Putamen (tissue), 1 donor: ENCODE results near the gene XRRA1.
A peak's percentile ranks its signal among the peaks of the same experiment; 100 is the strongest.

Experiments used
- DNase-seq: peaks from one replicate; pipeline ENCODE4 v3.0.0-alpha.2; 2016; ENCODE audit warnings: low spot score

XRRA1 gene

GRCh38 chr11:74950374-74950969 is 1.6 kb upstream of the XRRA1 start:
- DNase-seq: no peak

- no peak for DNase-seq
Observed at GRCh38 chr11:74949753-74950137, 854 bp upstream of the XRRA1 start.

DNA sequence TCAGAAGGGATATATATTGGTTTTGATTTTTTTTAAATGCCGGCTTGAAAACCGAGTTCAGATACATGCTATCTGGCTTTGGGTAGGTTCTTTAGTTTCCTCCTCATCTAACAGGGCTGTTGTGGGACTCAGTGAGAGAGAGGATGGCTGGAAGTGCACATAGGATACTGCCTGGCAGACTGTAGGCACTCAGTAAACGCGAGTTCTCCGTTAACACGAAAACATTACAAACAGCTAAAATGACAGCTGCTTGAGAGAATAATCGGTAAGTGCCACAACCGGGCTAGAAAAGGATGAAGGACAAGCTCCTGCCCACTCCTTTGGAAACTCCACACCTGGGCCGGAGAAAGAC is 369 bp downstream of the XRRA1 start:
- DNase-seq: no peak

- no peak for DNase-seq
Observed at GRCh38 chr11:74942073-74942759, 6.7 kb downstream of the XRRA1 start.

GRCh38 chr11:74941492-74941891 is 7.4 kb downstream of the XRRA1 start:
- no peak for DNase-seq

DNA sequence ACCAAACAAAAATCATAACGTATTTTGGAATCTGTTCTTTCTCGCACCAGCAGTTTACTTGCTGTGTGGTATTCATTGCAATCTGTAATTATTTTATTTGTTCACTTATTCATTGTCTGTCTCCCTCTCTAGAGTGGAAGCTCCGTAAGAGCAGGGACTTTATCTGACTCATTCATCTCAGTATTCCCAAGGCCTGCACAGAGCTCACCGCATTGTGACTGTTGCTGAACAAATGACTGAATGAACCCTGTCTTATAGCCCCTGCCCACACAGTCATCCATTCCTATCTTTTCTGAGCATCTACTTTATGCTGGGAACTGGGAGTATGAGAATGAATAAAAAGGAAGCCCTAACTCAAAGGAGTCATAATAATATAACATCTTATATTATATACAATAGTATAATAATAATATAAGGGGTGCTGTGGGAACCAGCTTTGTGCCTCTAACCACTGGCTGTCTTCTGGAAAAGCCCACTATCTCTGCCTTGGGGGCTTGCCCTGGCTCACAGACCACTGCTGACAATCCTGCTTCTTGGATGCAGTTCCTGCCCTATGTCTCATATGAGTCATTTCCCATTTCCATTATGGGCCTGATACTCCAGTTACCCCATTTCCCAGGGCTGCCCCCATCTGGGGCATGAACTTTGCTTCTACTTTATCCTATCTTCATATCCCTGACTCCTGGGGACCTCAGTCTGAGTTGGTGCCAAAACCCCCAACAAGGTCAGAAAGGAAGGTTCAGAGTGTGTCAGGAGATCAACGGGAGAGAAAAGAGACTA is 11.0 kb downstream of the XRRA1 start:
- DNase-seq: no peak

DNA sequence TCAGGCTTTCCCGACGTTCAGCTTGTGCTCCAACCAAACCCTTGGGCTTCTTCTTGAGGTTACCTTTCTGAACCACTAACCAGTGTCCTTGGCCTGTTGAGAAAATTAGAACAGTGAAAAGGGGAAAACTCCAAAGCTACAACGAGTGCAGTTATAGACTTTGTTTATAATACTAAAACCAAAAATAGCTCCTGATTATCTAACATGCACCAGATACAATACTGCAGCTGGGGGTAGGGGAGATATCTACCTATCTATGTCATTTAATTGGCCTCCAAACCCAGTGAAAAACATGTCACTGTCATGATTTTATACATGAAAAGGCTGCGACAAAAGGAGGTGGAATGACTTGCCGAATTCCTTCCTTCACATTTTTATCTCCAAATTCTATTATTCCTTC is 11.9 kb downstream of the XRRA1 start:
- no peak for DNase-seq

- DNase-seq: no peak
Observed at GRCh38 chr11:74936087-74936486, 12.8 kb downstream of the XRRA1 start.

GRCh38 chr11:74935285-74935684 is 13.6 kb downstream of the XRRA1 start:
- DNase-seq: no peak

DNA sequence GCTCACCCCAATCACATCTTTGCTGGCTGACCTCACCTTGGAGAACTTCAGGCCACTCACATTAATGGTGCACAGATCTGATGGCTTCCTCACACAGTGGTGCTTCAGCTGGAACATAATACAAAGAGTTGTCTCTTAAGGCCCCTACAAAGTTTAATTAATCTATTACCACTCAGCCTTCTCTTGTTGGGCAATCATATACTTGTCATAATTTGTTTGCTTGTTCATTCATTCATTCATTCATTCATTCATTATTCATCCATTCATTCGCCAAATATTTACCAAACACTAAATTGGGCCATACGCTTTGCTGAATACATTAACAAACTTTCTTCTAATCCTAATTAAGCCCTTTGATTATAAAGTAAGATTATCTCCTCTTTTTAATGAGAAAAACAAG is 15.1 kb downstream of the XRRA1 start:
- DNase-seq: no peak

- no peak for DNase-seq
Observed at GRCh38 chr11:74932797-74933196, 16.1 kb downstream of the XRRA1 start.

DNA sequence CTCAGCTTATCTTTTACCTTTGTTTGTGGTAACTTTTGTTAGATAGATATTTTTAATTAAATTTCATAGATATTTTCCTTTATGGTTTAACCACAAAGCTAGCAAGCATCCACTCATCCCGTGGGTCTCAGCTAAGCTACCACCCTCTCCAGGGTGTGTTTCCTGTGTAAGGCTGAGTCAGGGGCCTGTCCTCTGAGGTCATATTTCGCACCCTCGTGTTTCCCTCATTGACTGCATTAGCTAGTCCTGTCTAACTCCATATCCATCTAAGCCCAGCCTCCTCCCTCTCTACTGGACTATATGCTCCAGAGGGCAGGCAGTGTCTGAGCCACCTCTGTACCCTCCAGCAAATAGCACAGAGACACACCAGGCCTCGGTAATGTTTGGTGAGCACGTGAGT is 16.7 kb downstream of the XRRA1 start:
- no peak for DNase-seq

DNA sequence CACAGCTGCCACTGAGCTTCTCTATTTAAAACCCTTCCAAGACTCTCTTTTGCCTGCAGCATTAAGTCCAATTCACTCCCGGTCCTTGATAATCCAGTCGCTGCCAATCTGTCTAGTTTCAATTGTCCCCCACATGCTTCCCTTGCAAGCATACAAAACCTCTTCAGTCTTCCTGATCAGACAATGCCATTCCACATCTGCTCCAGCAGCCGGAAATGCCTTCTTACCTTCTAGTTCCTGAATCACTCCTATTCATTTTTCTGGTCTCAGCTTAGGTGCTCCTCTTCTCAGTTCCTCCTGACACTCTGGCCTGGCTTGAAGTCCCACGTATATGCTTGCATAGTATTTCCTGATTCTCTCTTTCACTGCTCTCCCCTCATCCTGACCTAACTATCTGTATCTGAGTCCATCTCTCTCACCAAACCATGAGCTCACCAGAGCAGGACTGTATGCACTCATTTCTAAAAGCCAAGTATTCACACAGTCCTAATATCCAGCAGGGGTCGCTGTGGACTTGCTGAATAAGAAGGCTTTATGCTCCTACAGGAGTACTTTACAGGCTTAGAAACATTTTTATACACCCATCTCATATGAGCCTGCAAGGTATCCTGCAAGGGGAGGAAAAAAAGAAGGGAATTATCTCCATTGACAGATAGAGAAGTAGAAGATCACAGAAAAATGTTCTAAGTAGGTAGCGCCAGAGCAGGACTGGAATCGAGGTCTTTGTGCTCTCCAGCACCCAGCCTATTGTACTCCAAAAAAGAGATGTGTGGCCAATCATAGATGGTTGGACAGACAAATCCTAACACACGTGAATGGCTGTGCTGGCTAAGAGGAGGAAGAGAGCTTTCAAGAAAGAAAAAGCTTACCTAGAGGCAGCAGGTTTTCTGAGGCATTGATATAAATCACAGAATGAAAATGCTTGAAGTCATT is 19.2 kb downstream of the XRRA1 start:
- peak; percentile 84 for DNase-seq

DNA sequence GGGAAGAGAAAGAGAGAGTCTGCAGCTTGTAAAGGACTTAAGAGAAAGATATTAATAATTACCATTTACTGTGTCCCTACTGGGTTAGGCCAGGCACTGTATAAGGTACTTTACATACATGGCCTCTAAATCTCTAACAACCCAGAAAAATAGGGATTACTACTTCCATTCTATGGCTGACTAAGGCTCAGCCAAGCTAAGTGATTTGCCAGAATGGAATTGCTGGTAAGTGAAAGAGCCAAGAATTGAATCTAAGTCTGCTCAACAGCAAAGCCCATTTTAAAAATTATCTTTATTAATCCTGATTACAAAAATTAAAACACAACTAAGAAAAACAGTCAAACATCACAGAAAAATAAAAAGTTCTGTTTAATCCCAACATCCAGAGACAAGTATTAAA is 21.4 kb downstream of the XRRA1 start:
- DNase-seq: no peak

DNA sequence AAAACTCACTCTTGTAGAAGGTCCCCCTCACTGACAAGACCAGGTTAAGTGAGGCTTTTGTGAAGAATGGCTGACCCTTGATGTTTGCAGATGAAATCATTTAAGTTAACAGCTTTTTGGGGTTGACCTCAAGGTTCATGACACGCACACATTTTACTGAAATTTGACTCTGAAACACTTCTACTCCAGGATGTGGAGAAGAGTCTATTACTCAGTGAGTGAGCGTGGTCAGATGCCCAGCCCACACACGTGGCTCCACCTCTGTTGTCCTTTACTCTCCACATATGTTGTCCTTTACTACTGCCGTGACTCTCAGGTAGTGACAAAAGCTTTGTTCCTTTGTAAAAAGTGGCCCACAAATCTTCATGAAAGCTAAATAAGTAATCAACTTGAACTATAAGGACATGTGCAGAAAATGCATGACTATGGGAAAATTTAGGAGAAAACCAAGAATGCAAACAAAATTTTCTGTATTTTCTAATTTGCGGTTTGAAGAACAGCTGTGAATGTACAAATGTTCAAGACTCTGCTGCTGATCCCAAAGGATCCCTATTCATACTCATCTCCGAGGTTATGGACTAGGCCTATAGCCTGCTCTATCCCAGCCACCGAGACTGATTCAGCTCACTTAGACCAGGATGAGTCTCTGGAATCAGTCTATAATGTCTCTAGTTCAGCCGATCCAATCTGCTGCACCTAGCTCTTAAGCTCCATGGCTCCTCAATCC is 22.4 kb downstream of the XRRA1 start:
- no peak for DNase-seq

DNA sequence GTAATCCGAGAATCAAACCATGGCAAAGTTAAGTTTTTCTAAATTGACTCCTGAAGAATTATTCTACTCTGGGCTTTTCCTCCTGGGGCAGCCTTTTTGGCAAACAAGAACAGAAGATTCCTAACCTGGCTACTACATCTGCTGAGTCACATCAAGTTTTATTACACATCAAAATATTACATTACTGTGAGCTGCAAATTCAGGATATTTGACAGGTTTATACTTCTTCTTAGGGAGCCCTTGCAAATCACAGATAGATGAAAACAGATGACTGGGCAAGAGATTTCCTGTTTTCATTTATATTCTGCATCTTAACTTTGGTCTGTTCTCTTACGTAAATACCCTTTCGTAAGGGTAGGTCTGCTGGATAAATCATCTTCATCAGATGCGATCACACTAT is 23.6 kb downstream of the XRRA1 start:
- DNase-seq: no peak

- no peak for DNase-seq
Observed at GRCh38 chr11:74923125-74923524, 25.8 kb downstream of the XRRA1 start.

GRCh38 chr11:74909812-74910211 is 39.1 kb downstream of the XRRA1 start:
- DNase-seq: no peak

GRCh38 chr11:74909385-74909784 is 39.5 kb downstream of the XRRA1 start:
- no peak for DNase-seq

- no peak for DNase-seq
Observed at GRCh38 chr11:74905326-74905725, 43.6 kb downstream of the XRRA1 start.

DNA sequence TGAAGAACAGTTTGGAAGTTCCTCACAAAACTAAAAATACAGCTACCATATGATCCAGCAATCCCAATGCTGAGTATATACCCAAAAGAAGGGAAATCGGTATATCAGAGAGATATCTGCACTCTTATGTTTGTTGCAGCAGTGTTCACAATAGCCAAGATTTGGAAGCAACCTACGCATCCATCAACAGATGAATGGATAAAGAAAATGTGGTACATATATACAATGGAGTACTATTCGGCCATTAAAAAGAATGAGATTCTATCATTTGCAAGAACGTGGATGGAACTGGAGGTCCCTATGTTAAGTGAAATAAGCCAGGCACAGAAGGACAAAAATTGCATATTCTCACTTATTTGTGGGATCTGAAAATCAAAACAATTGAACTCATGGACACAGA is 46.5 kb downstream of the XRRA1 start:
- DNase-seq: no peak

DNA sequence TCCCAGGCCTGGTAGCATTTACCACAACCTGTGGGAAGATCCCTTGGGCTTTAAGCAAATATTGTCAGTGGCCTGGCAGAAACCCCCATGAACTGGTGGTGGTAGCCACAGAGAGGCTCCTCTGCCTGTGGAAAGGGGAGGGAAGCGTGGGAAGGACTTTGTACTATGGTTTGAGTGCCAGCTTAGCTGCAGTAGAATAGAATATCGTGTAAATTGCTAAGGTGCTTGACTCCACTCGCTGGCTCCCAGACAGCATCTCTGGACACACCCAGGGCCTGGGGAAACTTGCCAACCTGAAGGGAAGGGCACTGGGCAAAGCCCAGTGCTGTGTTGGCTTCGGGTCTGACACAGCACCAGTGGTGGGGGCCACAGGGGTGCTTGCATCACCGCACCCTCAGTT is 52.6 kb downstream of the XRRA1 start:
- no peak for DNase-seq
